Activated gamma-delta T cell treated with Interleukin-2 at 50 U/mL for 16 hours (primary cell): ENCODE measurements around the gene ACRBP.

Source experiments
- DNase-seq: peaks from one replicate; pipeline ENCODE4 v3.0.0-alpha.2; 2020

Gene ACRBP

GRCh38 chr12:6646276-6647082, 753 bp downstream of the ACRBP start:
- DNase-seq, result no peak

DNA sequence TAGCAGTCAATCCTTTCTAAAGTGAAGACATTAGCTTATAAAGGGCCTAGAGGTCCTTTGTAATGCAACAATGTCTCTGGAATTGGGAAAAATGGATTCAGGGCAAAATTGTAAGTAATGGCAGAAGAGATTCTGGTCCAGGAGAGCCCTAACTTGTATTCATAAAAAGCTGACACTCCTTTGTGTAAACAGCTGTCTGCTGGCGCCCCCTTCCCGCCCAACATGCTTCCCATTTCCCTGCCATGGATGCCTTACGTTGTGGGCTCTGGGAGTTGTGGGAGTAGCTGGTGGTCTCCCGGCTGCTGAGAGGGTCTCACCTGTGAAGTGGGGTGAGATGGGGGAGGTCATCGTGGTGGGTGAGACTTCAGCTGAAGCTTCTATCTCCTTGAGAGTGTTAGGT, 2.3 kb downstream of the ACRBP start:
- DNase-seq, result peak; percentile 19

DNA sequence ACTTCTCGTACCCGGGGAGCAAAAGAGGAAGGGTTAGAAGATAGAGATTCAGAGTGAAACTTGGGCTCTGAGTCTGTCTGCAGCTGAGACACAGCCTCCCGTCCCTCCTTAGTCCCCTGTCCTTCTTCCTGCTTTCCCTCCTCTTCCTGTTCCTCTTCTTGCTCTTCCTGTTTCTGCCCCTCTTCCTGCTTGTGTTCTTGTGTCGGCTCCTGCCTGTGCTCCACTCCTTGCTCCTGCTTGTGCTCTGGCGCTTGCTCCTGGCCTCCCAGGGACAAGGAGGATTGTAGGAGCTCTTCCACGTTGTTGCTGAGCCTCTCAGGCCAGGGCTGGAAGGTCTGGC, 3.0 kb downstream of the ACRBP start:
- no peak for DNase-seq

DNA sequence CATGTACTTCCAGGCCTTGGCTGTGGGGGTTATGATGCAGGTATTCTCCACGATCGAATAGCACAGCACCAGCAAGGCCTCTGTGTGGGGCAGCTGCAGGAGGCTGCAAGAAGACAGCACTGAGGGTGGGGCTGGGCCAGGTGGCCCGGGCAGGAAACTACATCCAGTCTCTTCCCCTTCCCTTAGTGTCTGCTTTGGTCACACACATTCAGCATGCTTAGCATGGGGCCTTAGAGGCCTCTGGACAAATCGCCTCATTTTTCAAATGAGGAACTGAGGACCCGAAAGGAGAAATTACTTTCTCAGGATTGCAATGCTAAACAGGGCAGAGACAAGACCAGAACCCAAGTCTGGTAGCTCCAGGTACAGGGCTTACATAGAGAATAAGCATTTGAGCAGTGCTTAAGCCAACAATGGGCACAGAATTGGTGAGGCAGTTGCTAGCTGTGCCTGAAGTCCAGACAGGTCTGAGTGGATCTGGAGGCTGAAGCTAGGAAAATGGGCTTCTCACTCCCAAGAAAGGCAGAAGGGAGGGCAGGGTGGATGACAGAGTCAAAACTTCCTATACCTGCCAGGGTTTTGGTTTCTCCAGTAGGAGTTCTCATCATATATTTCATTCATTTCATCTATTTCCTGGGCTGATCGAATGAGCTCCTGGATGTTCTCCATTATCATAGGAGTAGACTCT, 3.5 kb downstream of the ACRBP start:
- DNase-seq, result no peak

DNA sequence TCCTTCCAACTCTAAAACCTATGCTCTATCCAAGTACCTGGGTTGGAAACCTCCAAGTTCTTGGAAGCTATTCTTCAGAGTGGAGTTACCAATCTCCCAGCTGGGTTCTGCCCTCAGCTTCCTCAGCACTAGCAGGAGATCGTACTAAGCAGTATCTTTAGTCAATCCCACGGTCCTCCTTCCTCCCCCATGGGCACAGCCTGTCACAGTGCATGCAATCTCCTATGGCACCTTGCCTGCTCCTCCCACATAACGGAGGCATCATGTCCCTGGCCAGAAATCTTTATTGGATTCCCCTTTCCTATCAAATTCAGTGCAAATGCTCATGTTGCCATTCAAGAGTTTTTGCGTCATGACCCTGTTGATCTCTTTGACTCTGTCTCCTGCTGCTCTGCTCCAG, 6.1 kb downstream of the ACRBP start:
- no peak for DNase-seq

DNA sequence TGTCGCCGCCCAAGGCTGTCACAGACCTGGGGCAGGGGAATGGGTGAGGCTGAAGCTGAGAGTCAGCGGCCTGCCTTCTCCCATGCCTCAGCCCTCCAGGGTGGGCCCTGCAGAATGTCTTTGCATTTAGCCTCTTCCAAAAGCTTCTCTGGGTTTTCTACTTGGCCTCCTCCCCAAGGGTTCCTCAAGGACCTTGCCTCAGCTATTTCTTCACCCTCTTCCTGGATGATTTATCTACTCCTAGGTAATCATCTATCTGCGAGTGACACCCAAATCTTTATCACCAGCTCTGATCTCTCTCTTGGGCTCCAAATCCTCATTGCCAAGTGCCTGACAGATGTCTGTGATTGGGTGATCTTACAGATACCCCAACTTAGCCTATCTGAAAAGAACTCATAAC, 6.7 kb downstream of the ACRBP start:
- DNase-seq, result no peak

DNA sequence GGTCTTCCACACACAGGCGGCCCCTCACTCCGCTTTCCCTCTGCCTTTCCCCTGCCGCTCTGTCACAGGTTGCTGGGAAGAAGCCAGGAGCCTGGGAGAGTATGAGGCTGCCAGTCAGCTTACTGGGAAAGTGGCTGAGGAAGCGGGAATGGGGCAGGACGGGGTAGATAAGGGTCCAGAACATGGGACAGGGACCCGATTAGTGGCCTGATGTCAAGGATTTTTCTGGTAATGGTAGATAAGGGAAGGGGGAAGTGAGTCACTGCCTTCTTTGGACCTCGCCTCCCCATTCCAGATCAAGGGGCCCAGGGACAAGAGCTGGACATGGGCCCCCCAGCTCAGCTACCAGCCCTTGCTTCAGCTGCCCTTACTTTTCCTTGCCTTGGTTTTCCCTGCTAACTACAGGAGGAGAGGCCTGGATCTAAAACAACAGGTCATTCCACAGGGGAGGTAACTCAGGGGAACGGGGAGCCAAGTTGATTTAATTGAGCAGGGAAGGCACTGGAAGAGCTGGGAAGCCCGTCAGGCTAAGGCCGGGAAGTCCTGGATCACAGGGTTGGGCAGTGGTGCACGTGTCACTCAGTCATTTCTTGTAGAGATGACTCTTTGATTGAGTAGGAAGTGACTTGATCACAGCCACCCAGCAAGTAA, 8.0 kb downstream of the ACRBP start:
- DNase-seq, result no peak

DNA sequence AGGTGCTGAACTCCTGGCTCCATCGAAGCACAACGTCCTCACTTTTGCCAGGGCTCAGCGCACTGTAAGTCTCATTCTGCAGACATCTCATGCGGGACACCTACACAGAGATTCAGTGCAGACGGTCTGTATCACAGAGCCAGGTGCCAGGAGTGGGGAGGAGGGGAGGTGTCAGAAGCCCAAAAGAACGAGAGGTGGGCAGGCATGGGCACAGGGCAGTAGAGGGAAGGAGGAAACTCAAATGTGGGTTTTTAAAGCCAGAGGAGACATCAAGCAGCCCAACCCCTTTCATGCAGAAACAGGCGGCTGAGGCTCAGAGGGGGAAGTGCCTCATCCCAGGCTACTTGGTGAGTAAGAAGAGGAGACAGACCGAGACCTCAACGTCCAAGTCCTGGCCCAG, 8.9 kb downstream of the ACRBP start:
- DNase-seq, result no peak

- DNase-seq, result peak; percentile 51
Measured at GRCh38 chr12:6635856-6636531, 11.2 kb downstream of the ACRBP start, which contains the start of gene LPAR5. Gene LPAR5 (minus strand): TSS chr12:6635959. CDS start chr12:6621248, 14,711 bp downstream.

GRCh38 chr12:6635375-6635855, 11.8 kb downstream of the ACRBP start:
- peak; percentile 64 for DNase-seq

- DNase-seq, result peak; percentile 56
Measured at GRCh38 chr12:6632026-6632983, 14.9 kb downstream of the ACRBP start.

GRCh38 chr12:6631549-6631961, 15.7 kb downstream of the ACRBP start:
- DNase-seq, result no peak

DNA sequence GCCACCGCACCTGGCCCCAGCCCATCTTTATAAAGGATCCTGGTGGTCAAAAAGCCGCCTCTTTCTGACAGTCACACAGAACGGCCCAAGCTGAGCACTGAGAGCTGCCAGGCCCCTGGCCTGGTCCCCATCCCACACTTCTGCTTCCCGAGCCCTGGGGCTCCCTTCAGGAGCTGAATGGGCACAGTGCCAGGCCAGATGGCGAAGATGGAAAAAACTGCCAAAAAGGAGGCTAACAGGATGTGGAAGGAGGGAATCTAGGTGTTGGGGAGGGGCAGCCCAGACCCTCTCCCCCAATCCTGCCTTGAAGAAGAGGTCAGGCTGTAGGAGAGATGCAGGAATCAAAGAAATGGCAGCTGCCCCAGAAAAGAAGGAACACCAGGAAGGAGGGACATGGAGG, 16.5 kb downstream of the ACRBP start:
- DNase-seq, result no peak

GRCh38 chr12:6627616-6628015, 19.6 kb downstream of the ACRBP start:
- peak; percentile 49 for DNase-seq

DNA sequence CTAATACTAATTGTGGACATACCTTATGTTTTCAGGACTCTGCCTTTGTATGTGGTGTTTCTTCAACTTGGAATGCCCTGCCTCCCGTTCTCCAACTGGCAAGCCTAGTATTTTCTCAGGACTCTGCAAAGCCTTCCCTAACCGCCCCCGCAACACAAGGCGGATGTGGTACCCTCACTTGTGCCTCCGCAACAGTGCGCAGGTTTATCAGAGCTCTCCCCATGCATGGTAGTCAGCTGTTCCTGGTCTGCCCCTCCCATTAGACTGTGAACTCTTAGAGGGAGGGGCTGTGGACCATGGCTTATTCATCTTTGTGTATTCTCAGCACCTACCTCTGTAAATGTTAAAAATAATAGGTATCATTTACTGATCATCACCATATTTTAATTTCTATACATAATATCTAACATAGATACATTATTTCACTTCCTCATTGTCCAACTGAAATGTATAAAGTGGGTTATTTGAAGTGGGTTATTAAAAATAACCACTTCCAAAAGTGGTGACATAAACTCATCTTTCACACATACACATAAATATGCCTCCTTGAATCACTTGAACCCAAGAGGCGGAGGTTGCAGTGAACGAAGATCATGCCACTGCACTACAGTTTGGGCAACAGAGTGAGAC, 20.5 kb downstream of the ACRBP start:
- DNase-seq, result no peak

- DNase-seq, result no peak
Measured at GRCh38 chr12:6620885-6621274, 26.4 kb downstream of the ACRBP start.

DNA sequence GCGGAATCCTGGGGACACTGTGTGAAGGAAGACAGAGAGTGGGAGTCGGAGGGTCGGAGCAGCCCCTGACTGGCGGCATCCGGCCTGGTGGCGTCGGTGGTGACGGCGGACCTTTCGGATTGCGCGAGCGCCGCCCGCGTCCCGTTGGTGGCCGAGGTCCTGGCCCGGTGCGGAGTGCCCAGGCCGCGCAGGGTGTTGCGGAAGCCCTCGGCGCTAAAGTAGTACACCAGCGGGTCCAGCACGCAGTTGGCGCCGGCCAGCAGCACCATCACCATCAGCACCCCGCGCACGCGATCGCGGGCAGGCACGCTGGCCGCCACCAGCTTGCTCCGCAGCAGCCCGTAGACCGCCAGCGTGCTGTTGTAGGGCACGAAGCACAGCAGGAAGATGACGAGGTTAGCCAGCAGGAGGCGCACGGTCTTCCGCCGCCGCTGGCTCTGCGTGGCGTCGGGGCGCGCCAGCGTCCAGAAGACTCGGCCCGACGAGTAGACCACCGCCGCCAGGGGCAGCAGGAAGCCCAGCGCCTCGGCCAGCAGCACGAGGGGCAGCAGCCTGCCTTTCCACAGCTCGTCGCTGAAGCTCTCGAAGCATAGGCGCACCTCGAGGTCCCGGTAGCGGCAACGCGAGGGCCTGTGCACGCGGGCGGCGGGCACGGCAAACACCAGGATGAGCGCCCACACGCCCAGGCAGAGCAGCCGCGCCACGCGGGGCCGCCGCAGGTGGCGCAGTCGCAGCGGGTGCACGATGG, 26.9 kb downstream of the ACRBP start:
- DNase-seq, result peak; percentile 37

- DNase-seq, result no peak
Measured at GRCh38 chr12:6618483-6619225, 28.6 kb downstream of the ACRBP start.

GRCh38 chr12:6615802-6616201, 31.4 kb downstream of the ACRBP start:
- DNase-seq, result no peak
